Lower lobe of right lung (tissue), 2 donors: ENCODE data around the gene CNOT6. TPM values are rescaled to one million over a fixed set of nuclear protein-coding genes. Genes with fewer than 3 reads are reported as not detected.

Experiments used
- ATAC-seq, 2 donors: fragments of 200-7000 bp; cut with Tn5 transposase; one replicate each; pipeline ENCODE4 v1.9.1; 2020 to 2022; ENCODE audit warnings: mild to moderate bottlenecking in 2 of 2, moderate library complexity in 2 of 2
- DNase-seq: peaks from one replicate; pipeline ENCODE4 v3.0.0-alpha.2; 2020
- H3K27ac ChIP-seq: fragments of 200-600 bp; one replicate; pipeline ENCODE4 v1.8.0; 2022
- H3K27me3 ChIP-seq: fragments of 200-600 bp; one replicate; pipeline ENCODE4 v1.8.0; 2022; ENCODE audit warnings: low read depth
- H3K36me3 ChIP-seq: fragments of 200-600 bp; one replicate; pipeline ENCODE4 v1.8.0; 2022; ENCODE audit warnings: mild to moderate bottlenecking
- H3K4me1 ChIP-seq: fragments of 200-600 bp; one replicate; pipeline ENCODE4 v1.8.0; 2022
- H3K4me3 ChIP-seq: fragments of 200-600 bp; one replicate; pipeline ENCODE4 v1.8.0; 2022; ENCODE audit warnings: mild to moderate bottlenecking
- H3K9me3 ChIP-seq: fragments of 200-600 bp; one replicate; pipeline ENCODE4 v1.8.0; 2022
- CTCF ChIP-seq: fragments of 200-600 bp; IDR thresholded peaks from one replicate; pipeline ENCODE4 v1.8.0; 2022; ENCODE audit warnings: antibody characterized with exemption, mild to moderate bottlenecking
- intact Hi-C: fragments of 100-400 bp; cut with DNase I; formaldehyde crosslinking; loops from one replicate; pipeline ENCODE4 v1.11.0; 2022
- total RNA-seq: library from RNA; stranded (reverse); fragmentation: NEBNext Ultra II Directional; extraction: Animal tissue kit (Norgen Biotek cat#: 25700); gene quantifications from one replicate; pipeline ENCODE4 v1.2.1, GENCODE V29; 2021
- donor health status: DM: no; HTN: yes; CAD: no; lungs with severe emphysema.

Gene CNOT6
- total RNA-seq, 1 donor from 2014 or later = 32.4 TPM

- H3K4me3 ChIP-seq = no peak overlapping the region
- ATAC-seq = no peak
- H3K9me3 ChIP-seq = no peaks in the 10 kb centered on the region
- no peak overlapping the region for H3K27ac ChIP-seq
- H3K36me3 ChIP-seq = no peaks in the 10 kb centered on the region
- TF ChIP-seq CTCF = no peak
- peak; percentile 41 for DNase-seq
- no peaks in the 10 kb centered on the region for H3K4me1 ChIP-seq
- intact Hi-C loops = no loop called here
- H3K27me3 ChIP-seq = no peaks in the 10 kb centered on the region
Observed at GRCh38 chr5:180601591-180602480, 107.7 kb downstream of the CNOT6 start.

GRCh38 chr5:180602481-180603075, 108.4 kb downstream of the CNOT6 start:
- TF ChIP-seq CTCF = no peak
- Histone ChIP-seq H3K27ac (no peak overlapping the region), H3K4me3 (no peak overlapping the region), H3K4me1 (no peaks in the 10 kb centered on the region), H3K36me3 (no peaks in the 10 kb centered on the region), H3K27me3 (no peaks in the 10 kb centered on the region), H3K9me3 (no peaks in the 10 kb centered on the region)
- DNase-seq (peak; percentile 39), ATAC-seq (no peak)
- intact Hi-C loops = no loop called here

GRCh38 chr5:180603076-180603594, 109.0 kb downstream of the CNOT6 start:
- Histone ChIP-seq H3K27ac (no peak overlapping the region), H3K27me3 (no peaks in the 10 kb centered on the region), H3K9me3 (no peaks in the 10 kb centered on the region), H3K36me3 (no peaks in the 10 kb centered on the region), H3K4me3 (no peak overlapping the region), H3K4me1 (no peaks in the 10 kb centered on the region)
- no peak for TF ChIP-seq CTCF
- ATAC-seq (no peak), DNase-seq (peak; percentile 37)
- intact Hi-C loops = no loop called here

- TF ChIP-seq CTCF = no peak
- peak; percentile 20 for DNase-seq
Observed at GRCh38 chr5:180604271-180604670, 110.1 kb downstream of the CNOT6 start.

GRCh38 chr5:180605554-180606214, 111.5 kb downstream of the CNOT6 start:
- intact Hi-C loops = no loop called here
- Histone ChIP-seq H3K9me3 (no peaks in the 10 kb centered on the region), H3K27ac (no peak overlapping the region), H3K27me3 (no peaks in the 10 kb centered on the region), H3K4me1 (no peaks in the 10 kb centered on the region), H3K36me3 (no peaks in the 10 kb centered on the region), H3K4me3 (no peak overlapping the region)
- DNase-seq = peak; percentile 69
- TF ChIP-seq CTCF = peak; percentile 71
- peak; percentile 52 to 53 for ATAC-seq

More at GRCh38 chr5:180604271-180604670, 110.1 kb downstream of the CNOT6 start:
- no peaks in the 10 kb centered on the region for H3K27me3 ChIP-seq
- ATAC-seq = no peak
- H3K9me3 ChIP-seq = no peaks in the 10 kb centered on the region
- intact Hi-C loops = no loop called here
- H3K4me1 ChIP-seq = no peaks in the 10 kb centered on the region
- no peak overlapping the region for H3K27ac ChIP-seq
- H3K4me3 ChIP-seq = no peak overlapping the region
- no peaks in the 10 kb centered on the region for H3K36me3 ChIP-seq
